ENCODE data around the gene PDPK1. TPM values are rescaled to one million over a fixed set of nuclear protein-coding genes. Genes with fewer than 3 reads are reported as not detected.

PDPK1 gene
- total RNA-seq, 1 donor from 2014 or later = 40.8 TPM

Small RNAs within 50 kb of the gene (microRNA-seq; reads per million reads assigned to microRNA genes)
- not detected for gene MIR3178

Other genes starting within 250 kb of the PDPK1 start
- 10.5 and 12.5 TPM in 2 replicates for gene ABCA3, start 197.3 kb upstream of the PDPK1 start, total RNA-seq (ENCODE audit: low replicate concordance)
- gene CCNF, start 108.6 kb upstream of the PDPK1 start, total RNA-seq (ENCODE audit: low replicate concordance) = 15.5 and 36.0 TPM in 2 replicates
- 10.5 and 31.6 TPM in 2 replicates for gene TEDC2, start 77.9 kb upstream of the PDPK1 start, total RNA-seq (ENCODE audit: low replicate concordance)
- 1.2 and 4.5 TPM in 2 replicates for gene NTN3, start 66.7 kb upstream of the PDPK1 start, total RNA-seq (ENCODE audit: low replicate concordance)
- gene TBC1D24, start 62.9 kb upstream of the PDPK1 start, total RNA-seq (ENCODE audit: low replicate concordance) = 15.6 and 22.1 TPM in 2 replicates
- 155 and 223 TPM in 2 replicates for gene ATP6V0C, start 24.1 kb upstream of the PDPK1 start, total RNA-seq (ENCODE audit: low replicate concordance)
- gene AMDHD2, start 17.6 kb upstream of the PDPK1 start, total RNA-seq (ENCODE audit: low replicate concordance) = 46.1 and 61.8 TPM in 2 replicates
- gene CEMP1, start 6.6 kb upstream of the PDPK1 start, total RNA-seq (ENCODE audit: low replicate concordance) = 0.22 and 0.74 TPM in 2 replicates
- gene KCTD5, start 144.5 kb downstream of the PDPK1 start, total RNA-seq (ENCODE audit: low replicate concordance) = 25.1 and 30.5 TPM in 2 replicates
- 19.0 and 24.6 TPM in 2 replicates for gene PRSS27, start 182.2 kb downstream of the PDPK1 start, total RNA-seq (ENCODE audit: low replicate concordance)
- gene SRRM2, start 214.6 kb downstream of the PDPK1 start, total RNA-seq (ENCODE audit: low replicate concordance) = 620 and 749 TPM in 2 replicates
- 237 and 243 TPM in 2 replicates for gene ELOB, start 239.3 kb downstream of the PDPK1 start, total RNA-seq (ENCODE audit: low replicate concordance)
- gene PRSS33, start 249.5 kb downstream of the PDPK1 start, total RNA-seq (ENCODE audit: low replicate concordance) = 0.39 and 2.4 TPM in 2 replicates